ENCODE results near the gene ELAC2. TPM values are rescaled to one million over a fixed set of nuclear protein-coding genes. Genes with fewer than 3 reads are reported as not detected.

The ELAC2 gene
- total RNA-seq, 2 donors from 2014 or later: 66.9 to 104 TPM

- Histone ChIP-seq H3K4me3 (no peak overlapping the region), H3K9me3 (no peaks in the 10 kb centered on the region), H3K27me3 (replicated peaks; ENCODE audit: insufficient read depth) (no peaks in the 10 kb centered on the region), H3K4me1 (replicated peaks) (no peaks in the 10 kb centered on the region), H3K36me3 (peaks cover 5 to 40% of the 10 kb centered on the region in 2 donors), H3K27ac (no peak overlapping the region)
- no peak for DNase-seq (ENCODE audit: low spot score)
- TF ChIP-seq POLR2AphosphoS5 (IDR thresholded peaks at IDR 0.05) (no peak), POLR2A (IDR thresholded peaks at IDR 0.05) (no peak)
- TF ChIP-seq, protein P1, sequence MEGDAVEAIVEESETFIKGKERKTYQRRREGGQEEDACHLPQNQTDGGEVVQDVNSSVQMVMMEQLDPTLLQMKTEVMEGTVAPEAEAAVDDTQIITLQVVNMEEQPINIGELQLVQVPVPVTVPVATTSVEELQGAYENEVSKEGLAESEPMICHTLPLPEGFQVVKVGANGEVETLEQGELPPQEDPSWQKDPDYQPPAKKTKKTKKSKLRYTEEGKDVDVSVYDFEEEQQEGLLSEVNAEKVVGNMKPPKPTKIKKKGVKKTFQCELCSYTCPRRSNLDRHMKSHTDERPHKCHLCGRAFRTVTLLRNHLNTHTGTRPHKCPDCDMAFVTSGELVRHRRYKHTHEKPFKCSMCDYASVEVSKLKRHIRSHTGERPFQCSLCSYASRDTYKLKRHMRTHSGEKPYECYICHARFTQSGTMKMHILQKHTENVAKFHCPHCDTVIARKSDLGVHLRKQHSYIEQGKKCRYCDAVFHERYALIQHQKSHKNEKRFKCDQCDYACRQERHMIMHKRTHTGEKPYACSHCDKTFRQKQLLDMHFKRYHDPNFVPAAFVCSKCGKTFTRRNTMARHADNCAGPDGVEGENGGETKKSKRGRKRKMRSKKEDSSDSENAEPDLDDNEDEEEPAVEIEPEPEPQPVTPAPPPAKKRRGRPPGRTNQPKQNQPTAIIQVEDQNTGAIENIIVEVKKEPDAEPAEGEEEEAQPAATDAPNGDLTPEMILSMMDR (IDR thresholded peaks at IDR 0.05): no peak
- WGBS: 93% methylated on average over 19 of the region's 19 CpGs
- intact Hi-C loops (cut with DNase I): no loop called here
Measured at GRCh38 chr17:12994341-12995074, 23.3 kb downstream of the ELAC2 start.

GRCh38 chr17:12993631-12994030 is 24.2 kb downstream of the ELAC2 start:
- TF ChIP-seq POLR2AphosphoS5 (IDR thresholded peaks at IDR 0.05): no peak
- no peak for TF ChIP-seq POLR2A (IDR thresholded peaks at IDR 0.05)
- TF ChIP-seq, protein P1 (IDR thresholded peaks at IDR 0.05): no peak
- WGBS: 87% methylated on average over 14 of the region's 14 CpGs

DNA sequence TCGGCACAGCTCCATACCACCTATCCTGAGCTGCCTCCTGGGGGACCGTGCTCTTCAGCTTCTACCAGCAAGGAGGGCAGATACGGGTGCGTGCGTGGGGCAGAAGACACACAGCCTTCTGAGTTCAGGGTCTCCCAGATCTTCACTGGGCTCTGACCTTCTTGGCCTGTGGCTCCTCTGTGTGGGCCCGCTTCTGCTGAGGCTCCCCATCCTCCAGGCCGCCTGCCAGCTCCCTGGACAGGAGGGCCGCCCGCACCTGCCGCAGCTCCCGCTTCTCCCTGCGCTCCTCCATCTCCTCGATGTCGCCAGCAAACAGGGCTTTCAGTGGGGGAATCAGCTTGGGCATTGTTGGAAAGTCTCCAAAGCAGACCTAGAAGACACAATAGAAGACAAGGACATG is 25.2 kb downstream of the ELAC2 start:
- TF ChIP-seq POLR2A (IDR thresholded peaks at IDR 0.05) (no peak), POLR2AphosphoS5 (IDR thresholded peaks at IDR 0.05) (no peak)
- TF ChIP-seq, protein P1 (IDR thresholded peaks at IDR 0.05): no peak
- Histone ChIP-seq H3K27me3 (replicated peaks; ENCODE audit: insufficient read depth) (no peaks in the 10 kb centered on the region), H3K4me1 (replicated peaks) (no peaks in the 10 kb centered on the region), H3K27ac (no peak overlapping the region), H3K9me3 (no peaks in the 10 kb centered on the region), H3K4me3 (no peak overlapping the region), H3K36me3 (peaks cover 5 to 40% of the 10 kb centered on the region in 2 donors)
- 97% methylated on average over 14 of the region's 14 CpGs for WGBS
- intact Hi-C loops (cut with DNase I): no loop called here
- DNase-seq (ENCODE audit: low spot score): no peak

More at GRCh38 chr17:12993631-12994030, 24.2 kb downstream of the ELAC2 start:
- no peaks in the 10 kb centered on the region for H3K9me3 ChIP-seq
- H3K36me3 ChIP-seq: peaks cover 5 to 40% of the 10 kb centered on the region in 2 donors
- no peaks in the 10 kb centered on the region for H3K4me1 ChIP-seq (replicated peaks)
- intact Hi-C loops (cut with DNase I): no loop called here
- H3K27me3 ChIP-seq (replicated peaks; ENCODE audit: insufficient read depth): no peaks in the 10 kb centered on the region
- no peak for DNase-seq (ENCODE audit: low spot score)
- H3K27ac ChIP-seq: no peak overlapping the region
- H3K4me3 ChIP-seq: no peak overlapping the region

DNA sequence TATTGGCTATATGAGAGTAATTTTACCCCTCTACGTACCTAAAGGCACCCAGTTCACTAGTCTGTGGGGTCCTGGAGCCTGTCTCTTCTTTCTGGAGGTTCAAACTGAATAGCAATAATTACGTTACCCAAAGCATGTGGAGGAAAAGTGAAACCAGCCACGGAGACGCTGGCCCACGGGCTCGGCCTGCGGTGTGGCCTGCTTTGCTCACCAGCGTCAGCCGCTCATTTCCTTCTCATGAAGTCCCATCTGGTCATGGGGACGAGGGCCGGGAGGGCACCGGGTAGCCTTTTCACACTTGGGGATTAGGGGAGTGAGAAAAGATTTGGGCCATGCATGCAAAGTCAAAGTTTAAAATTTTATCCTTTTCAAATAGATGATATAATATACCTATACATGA is 26.9 kb downstream of the ELAC2 start:
- Histone ChIP-seq H3K27ac (no peak overlapping the region), H3K4me1 (replicated peaks) (no peaks in the 10 kb centered on the region), H3K4me3 (no peak overlapping the region), H3K27me3 (replicated peaks; ENCODE audit: insufficient read depth) (no peaks in the 10 kb centered on the region), H3K36me3 (peaks cover 5 to 33% of the 10 kb centered on the region in 2 donors), H3K9me3 (no peaks in the 10 kb centered on the region)
- WGBS: 92% methylated on average over 12 of the region's 12 CpGs
- TF ChIP-seq, protein P1 (IDR thresholded peaks at IDR 0.05): no peak
- TF ChIP-seq POLR2A (IDR thresholded peaks at IDR 0.05) (no peak), POLR2AphosphoS5 (IDR thresholded peaks at IDR 0.05) (no peak)
- intact Hi-C loops (cut with DNase I): no loop called here
- DNase-seq (ENCODE audit: low spot score): no peak
